Prostate gland (tissue), 2 donors: ENCODE results near the gene CCDC43. TPM values are rescaled to one million over a fixed set of nuclear protein-coding genes. Genes with fewer than 3 reads are reported as not detected.

Experiments
- DNase-seq: peaks from one replicate; pipeline ENCODE4 v3.0.0-alpha.2; 2019; ENCODE audit warnings: low spot score
- H3K27ac ChIP-seq, 2 donors: fragments of 200-600 bp; sonication (generic); 2 replicates each; pipeline ENCODE4 v1.5.1; 2017 to 2019
- H3K27me3 ChIP-seq: fragments of 200-600 bp; sonication (generic); replicated peaks from 2 replicates; pipeline ENCODE4 v1.5.1; 2019; ENCODE audit not compliant: insufficient read depth
- H3K36me3 ChIP-seq, 2 donors: fragments of 200-600 bp; sonication (generic); 1 replicate in 1 of 2; 2 replicates in 1 of 2; pipeline versions ENCODE4 v1.5.1 to v1.8.1; 2017 to 2019
- H3K4me1 ChIP-seq: fragments of 200-600 bp; sonication (generic); replicated peaks from 2 replicates; pipeline ENCODE4 v1.5.1; 2019
- H3K4me3 ChIP-seq, 2 donors: fragments of 200-600 bp; sonication (generic); 2 replicates each; pipeline ENCODE4 v1.5.1; 2017 to 2019
- H3K9me3 ChIP-seq: fragments of 200-600 bp; sonication (generic); 2 replicates; pipeline ENCODE4 v1.5.1; 2017
- POLR2A ChIP-seq: fragments of 450-650 bp; IDR thresholded peaks from one replicate; pipeline ENCODE4 v1.6.1; 2016; ENCODE audit warnings: antibody characterized with exemption, mild to moderate bottlenecking
- POLR2AphosphoS5 ChIP-seq: sonication (generic); formaldehyde crosslinking; IDR thresholded peaks from one replicate; pipeline ENCODE4 v1.6.1; 2017; ENCODE audit warnings: antibody characterized with exemption
- WGBS: methylation state at CpG from one replicate; pipeline ENCODE4 v1.1.5; 2018; 5-methylcytosine and 5-hydroxymethylcytosine counted together
- intact Hi-C: fragments of 100-400 bp; cut with DNase I; formaldehyde crosslinking; loops from one replicate; pipeline ENCODE4 v1.14.2; 2022
- small RNA-seq, 2 donors: library from RNA; depleted of rRNA; stranded (forward); fragments of <200 nt; gene quantifications; one replicate each; pipeline ENCODE3, GENCODE V24; 2016
- total RNA-seq, 2 donors: library from RNA; depleted of rRNA; stranded (reverse); fragments of >200 nt; gene quantifications; one replicate each; pipeline ENCODE4 v1.1.0, GENCODE V29; 2016
- TF ChIP-seq, protein P1 (sequence below), 4 experiments: fragments of 200-600 bp in 2 of 4; fragments of 450-650 bp in 2 of 4; sonication (generic) in 2 of 4; IDR thresholded peaks; 1 replicate in 3 of 4; 2 replicates in 1 of 4; pipeline ENCODE4 v1.5.1; 2016 to 2019; ENCODE audit warnings: antibody characterized with exemption in 4 of 4, mild to moderate bottlenecking in 2 of 4, moderate library complexity in 2 of 4

CCDC43 gene
- total RNA-seq, 2 donors from 2014 or later = 17.2 to 21.9 TPM

DNA sequence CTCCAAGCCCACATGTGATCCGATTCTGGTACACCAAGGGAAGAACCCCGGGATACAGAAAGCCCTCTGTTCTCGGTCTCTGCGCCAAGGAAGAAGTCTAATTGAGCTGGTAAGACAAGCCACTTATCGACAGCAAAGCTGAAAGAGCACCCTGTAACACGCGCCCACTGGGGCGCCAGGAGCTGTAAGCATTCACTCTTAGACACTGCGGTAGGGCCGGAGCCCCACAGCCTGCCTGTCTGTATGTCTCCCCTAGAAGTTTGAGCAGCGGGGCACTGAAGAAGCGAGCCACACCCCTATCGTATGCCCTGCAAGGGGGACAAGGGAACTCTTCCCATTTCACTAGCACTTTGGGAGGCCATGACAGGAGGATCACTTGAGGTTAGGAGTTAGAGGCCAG lies 60.3 kb downstream of the CCDC43 start:
- WGBS = 96% methylated on average over 13 of the region's 13 CpGs
- no peak overlapping the region for H3K4me3 ChIP-seq
- no peaks in the 10 kb centered on the region for H3K4me1 ChIP-seq
- H3K27ac ChIP-seq = no peak overlapping the region
- no peak for TF ChIP-seq POLR2AphosphoS5
- TF ChIP-seq, protein P1, sequence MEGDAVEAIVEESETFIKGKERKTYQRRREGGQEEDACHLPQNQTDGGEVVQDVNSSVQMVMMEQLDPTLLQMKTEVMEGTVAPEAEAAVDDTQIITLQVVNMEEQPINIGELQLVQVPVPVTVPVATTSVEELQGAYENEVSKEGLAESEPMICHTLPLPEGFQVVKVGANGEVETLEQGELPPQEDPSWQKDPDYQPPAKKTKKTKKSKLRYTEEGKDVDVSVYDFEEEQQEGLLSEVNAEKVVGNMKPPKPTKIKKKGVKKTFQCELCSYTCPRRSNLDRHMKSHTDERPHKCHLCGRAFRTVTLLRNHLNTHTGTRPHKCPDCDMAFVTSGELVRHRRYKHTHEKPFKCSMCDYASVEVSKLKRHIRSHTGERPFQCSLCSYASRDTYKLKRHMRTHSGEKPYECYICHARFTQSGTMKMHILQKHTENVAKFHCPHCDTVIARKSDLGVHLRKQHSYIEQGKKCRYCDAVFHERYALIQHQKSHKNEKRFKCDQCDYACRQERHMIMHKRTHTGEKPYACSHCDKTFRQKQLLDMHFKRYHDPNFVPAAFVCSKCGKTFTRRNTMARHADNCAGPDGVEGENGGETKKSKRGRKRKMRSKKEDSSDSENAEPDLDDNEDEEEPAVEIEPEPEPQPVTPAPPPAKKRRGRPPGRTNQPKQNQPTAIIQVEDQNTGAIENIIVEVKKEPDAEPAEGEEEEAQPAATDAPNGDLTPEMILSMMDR (IDR thresholded peaks at IDR 0.05) = no peak
- no peak for TF ChIP-seq POLR2A
- H3K9me3 ChIP-seq = no peaks in the 10 kb centered on the region
- H3K27me3 ChIP-seq = no peaks in the 10 kb centered on the region
- H3K36me3 ChIP-seq = no peaks in the 10 kb centered on the region
- no peak for DNase-seq
- intact Hi-C loops = no loop called here

DNA sequence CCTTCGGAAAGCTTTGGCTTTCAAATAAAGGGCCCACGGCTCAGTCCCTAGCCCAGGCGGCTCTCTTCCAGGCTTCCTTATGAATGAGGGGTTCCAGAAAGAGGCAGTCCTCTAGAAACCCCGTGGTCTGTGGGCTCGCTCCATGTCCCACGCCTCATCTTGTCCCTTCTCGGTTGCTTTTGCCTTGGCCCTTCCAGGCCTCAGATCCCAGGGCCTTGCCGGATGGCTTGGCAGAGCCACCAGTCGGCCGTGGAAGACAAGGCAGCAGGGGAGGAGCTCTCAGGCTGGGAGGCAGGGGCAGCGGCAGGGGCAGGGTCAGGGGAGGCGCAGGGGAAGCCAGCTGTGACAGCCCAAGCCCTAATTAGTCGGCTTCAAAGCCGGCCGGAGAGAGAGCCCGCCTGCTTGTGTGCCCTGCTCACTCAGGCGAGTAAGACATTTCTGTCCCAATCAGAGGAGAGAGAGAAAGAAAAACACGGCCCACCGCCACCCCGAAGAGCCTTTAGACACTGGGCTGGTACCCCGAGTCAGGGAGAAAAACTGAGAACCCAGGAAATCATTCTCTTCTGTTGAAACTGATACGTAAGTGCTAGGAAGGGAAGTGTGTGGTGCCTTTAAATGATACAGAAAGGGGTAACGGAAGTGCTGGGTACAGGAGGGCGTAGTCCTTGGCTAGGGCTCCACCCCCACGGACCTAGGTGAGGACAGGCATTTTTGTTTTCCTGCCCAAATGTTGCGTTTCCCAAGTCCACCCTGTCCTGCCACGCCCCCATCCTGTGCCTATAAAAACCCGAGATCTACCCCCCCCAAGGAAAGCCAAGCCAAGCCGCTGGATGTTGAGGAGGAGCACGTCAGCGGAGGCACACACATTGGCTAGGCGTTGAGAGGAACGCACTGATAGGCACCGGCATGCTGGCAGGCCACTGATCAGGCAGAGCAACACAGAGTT lies 61.1 kb downstream of the CCDC43 start:
- TF ChIP-seq POLR2AphosphoS5 = no peak
- no peak for TF ChIP-seq POLR2A
- TF ChIP-seq, protein P1 (IDR thresholded peaks at IDR 0.05) = no peak
- WGBS = 66% methylated on average over 34 of the region's 34 CpGs
- H3K9me3 ChIP-seq = no peaks in the 10 kb centered on the region
- H3K27ac ChIP-seq = no peak overlapping the region
- H3K27me3 ChIP-seq = no peaks in the 10 kb centered on the region
- intact Hi-C loops = no loop called here
- H3K4me3 ChIP-seq = no peak overlapping the region
- no peak for DNase-seq
- H3K4me1 ChIP-seq = no peaks in the 10 kb centered on the region
- no peaks in the 10 kb centered on the region for H3K36me3 ChIP-seq

DNA sequence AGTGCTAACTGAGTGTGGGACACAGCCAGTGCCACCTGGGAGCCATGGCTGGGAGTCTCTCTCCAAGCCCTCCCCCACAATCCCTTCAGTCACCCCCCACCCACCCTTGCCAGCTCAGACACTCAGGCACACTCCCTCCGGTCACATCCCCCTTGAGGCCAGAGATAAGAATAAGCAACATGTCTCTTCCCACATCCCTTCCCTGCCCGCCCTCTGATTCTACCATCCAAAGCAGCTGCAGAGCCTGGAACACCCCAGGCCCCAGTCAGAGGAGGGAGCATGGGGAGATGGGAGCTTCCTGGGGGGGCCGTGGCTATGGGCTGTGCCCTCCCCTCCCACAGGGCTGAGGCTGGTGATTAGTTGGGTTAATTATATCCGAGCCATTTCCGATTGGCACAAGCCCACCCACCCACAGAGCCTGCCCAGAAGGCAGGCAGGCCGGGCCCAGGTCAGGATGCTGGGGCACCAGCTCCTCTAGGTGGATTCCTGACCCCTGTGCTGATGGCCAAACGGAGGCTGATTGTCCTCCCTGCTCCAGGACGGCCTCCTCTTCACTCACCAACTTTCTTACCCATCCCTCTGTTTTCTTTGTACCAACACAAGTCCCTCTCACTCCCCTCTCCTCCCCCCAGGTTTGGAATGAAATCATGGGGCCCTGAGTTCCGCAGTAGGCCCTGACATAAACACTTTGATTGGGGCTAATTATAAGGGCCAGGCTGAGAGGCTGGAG lies 61.9 kb downstream of the CCDC43 start:
- no peak for TF ChIP-seq POLR2A
- TF ChIP-seq, protein P1 (IDR thresholded peaks at IDR 0.05) = no peak
- TF ChIP-seq POLR2AphosphoS5 = no peak
- no peak overlapping the region for H3K4me3 ChIP-seq

More for the DNA sequence above, 61.9 kb downstream of the CCDC43 start:
- intact Hi-C loops = no loop called here
- no peaks in the 10 kb centered on the region for H3K27me3 ChIP-seq
- no peak for DNase-seq
- H3K36me3 ChIP-seq = no peaks in the 10 kb centered on the region
- H3K27ac ChIP-seq = no peak overlapping the region
- WGBS = 87% methylated on average over 9 of the region's 9 CpGs
- no peaks in the 10 kb centered on the region for H3K4me1 ChIP-seq
- H3K9me3 ChIP-seq = no peaks in the 10 kb centered on the region

Small RNAs within 50 kb of the gene (small RNA-seq; reads per million reads assigned to genes)
- gene RN7SL819P = 0 reads per million in 2 donors
- 0 reads per million in 2 donors for gene SMCO4P1

Other genes with a start within 250 kb of the CCDC43 start
- gene GPATCH8, start 186.4 kb downstream of the CCDC43 start, total RNA-seq = 10 to 100 TPM; 25.2 to 42.8 TPM
- 10 to 100 TPM in 1 of 2 donors, 1 to 10 TPM in 1; 3.3 to 10.1 TPM for gene FZD2, start 132.3 kb downstream of the CCDC43 start, total RNA-seq
- 10 to 100 TPM in 1 of 2 donors, not detected in 1; 21.8 TPM for gene MEIOC, start 33.3 kb downstream of the CCDC43 start, total RNA-seq
- gene DBF4B, start 18.9 kb upstream of the CCDC43 start, total RNA-seq = 10 to 100 TPM in 1 of 2 donors, 1 to 10 TPM in 1; 5.3 to 20.1 TPM
- gene ADAM11, start 69.2 kb upstream of the CCDC43 start, total RNA-seq = 1 to 10 TPM in 1 of 2 donors, under 1 TPM in 1; 0.64 to 3.5 TPM
- gene GJC1, start 140.5 kb upstream of the CCDC43 start, total RNA-seq = 10 to 100 TPM in 1 of 2 donors, 1 to 10 TPM in 1; 5.3 to 18.3 TPM
- gene HIGD1B, start 158.1 kb upstream of the CCDC43 start, total RNA-seq = not detected
- 10 to 100 TPM; 56.0 to 88.0 TPM for gene EFTUD2, start 209.7 kb upstream of the CCDC43 start, total RNA-seq
- gene GFAP, start 225.7 kb upstream of the CCDC43 start, total RNA-seq = under 1 TPM in 1 of 2 donors, not detected in 1; 0.62 TPM